Measurements from ENCODE around the gene KIDINS220.

KIDINS220 gene

DNA sequence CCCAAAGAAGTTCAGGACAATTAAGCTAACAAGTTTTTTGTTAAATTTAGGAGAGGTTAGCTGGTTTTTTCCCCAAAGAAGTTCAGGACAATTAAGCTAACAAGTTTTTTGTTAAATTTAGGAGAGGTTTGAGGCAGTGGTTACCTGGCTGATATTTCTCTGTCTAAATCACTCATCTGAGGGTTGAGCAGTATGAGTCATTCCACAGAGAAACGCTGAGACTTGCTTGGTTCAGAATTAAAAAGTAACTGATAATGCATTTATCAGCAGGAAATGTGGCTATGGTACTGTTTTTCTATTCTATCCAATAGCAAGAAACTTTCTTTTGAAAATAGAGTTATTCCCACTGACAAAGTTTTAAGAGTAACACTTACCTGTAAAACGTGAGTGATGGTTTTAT lies 22.8 kb upstream of the KIDINS220 start (continued):
- TF ChIP-seq POU6F1 (CRISPR knock-in tag; IDR thresholded peaks at IDR 0.05; ENCODE audit: borderline replicate concordance, low read depth), result no peak
- TF ChIP-seq ZFP3 (CRISPR knock-in tag; IDR thresholded peaks at IDR 0.05), result no peak
- TF ChIP-seq TSHZ2 (CRISPR knock-in tag; IDR thresholded peaks at IDR 0.05), result no peak
- no peak for TF ChIP-seq ZNF8 (CRISPR knock-in tag; IDR thresholded peaks at IDR 0.05)

GRCh38 chr2:8858910-8859309 lies 21.5 kb upstream of the KIDINS220 start:
- TF ChIP-seq TSHZ2 (CRISPR knock-in tag; IDR thresholded peaks at IDR 0.05) (no peak), ZFP3 (CRISPR knock-in tag; IDR thresholded peaks at IDR 0.05) (no peak), ZFP30 (CRISPR knock-in tag; IDR thresholded peaks at IDR 0.05) (no peak), RARB (CRISPR knock-in tag; IDR thresholded peaks at IDR 0.05) (no peak), ARNTL (CRISPR knock-in tag; IDR thresholded peaks at IDR 0.05; ENCODE audit: borderline replicate concordance, low read depth) (no peak), POU6F1 (CRISPR knock-in tag; IDR thresholded peaks at IDR 0.05; ENCODE audit: borderline replicate concordance, low read depth) (no peak), CREB5 (CRISPR knock-in tag; IDR thresholded peaks at IDR 0.05; ENCODE audit: low read depth) (no peak), PPARA (CRISPR knock-in tag; IDR thresholded peaks at IDR 0.05; ENCODE audit: borderline replicate concordance) (no peak), TOX (CRISPR knock-in tag; IDR thresholded peaks at IDR 0.05; ENCODE audit: borderline replicate concordance) (no peak), ESRRG (CRISPR knock-in tag; IDR thresholded peaks at IDR 0.05) (no peak), GLIS3 (CRISPR knock-in tag; IDR thresholded peaks at IDR 0.05) (no peak), ZNF8 (CRISPR knock-in tag; IDR thresholded peaks at IDR 0.05) (no peak)

GRCh38 chr2:8858264-8858663 lies 20.9 kb upstream of the KIDINS220 start:
- TF ChIP-seq CSRNP3 (CRISPR knock-in tag; IDR thresholded peaks at IDR 0.05) (no peak), ZFP3 (CRISPR knock-in tag; IDR thresholded peaks at IDR 0.05) (no peak), ESRRG (CRISPR knock-in tag; IDR thresholded peaks at IDR 0.05) (no peak), ISL1 (CRISPR knock-in tag; IDR thresholded peaks at IDR 0.05) (no peak), TOX (CRISPR knock-in tag; IDR thresholded peaks at IDR 0.05; ENCODE audit: borderline replicate concordance) (no peak), GLIS3 (CRISPR knock-in tag; IDR thresholded peaks at IDR 0.05) (no peak), ZFP30 (CRISPR knock-in tag; IDR thresholded peaks at IDR 0.05) (no peak), CREB5 (CRISPR knock-in tag; IDR thresholded peaks at IDR 0.05; ENCODE audit: low read depth) (no peak), TSHZ2 (CRISPR knock-in tag; IDR thresholded peaks at IDR 0.05) (no peak), CSDC2 (CRISPR knock-in tag; IDR thresholded peaks at IDR 0.05) (no peak), TCF4 (CRISPR knock-in tag; IDR thresholded peaks at IDR 0.05; ENCODE audit: borderline replicate concordance) (no peak), ARNTL (CRISPR knock-in tag; IDR thresholded peaks at IDR 0.05; ENCODE audit: borderline replicate concordance, low read depth) (no peak), RARB (CRISPR knock-in tag; IDR thresholded peaks at IDR 0.05) (no peak), ZC3H10 (CRISPR knock-in tag; IDR thresholded peaks at IDR 0.05) (no peak), PPARA (CRISPR knock-in tag; IDR thresholded peaks at IDR 0.05; ENCODE audit: borderline replicate concordance) (no peak), OSR1 (CRISPR knock-in tag; IDR thresholded peaks at IDR 0.05) (no peak), ZNF70 (CRISPR knock-in tag; IDR thresholded peaks at IDR 0.05) (no peak), SNAI2 (CRISPR knock-in tag; IDR thresholded peaks at IDR 0.05) (no peak), ZNF8 (CRISPR knock-in tag; IDR thresholded peaks at IDR 0.05) (no peak)
- ATAC-seq, result no peak

More at GRCh38 chr2:8858910-8859309, 21.5 kb upstream of the KIDINS220 start:
- no peak; the same call in 2 of the 3 replicates for ATAC-seq
